Measurements from ENCODE around the gene ATP8A2.

The ATP8A2 gene

GRCh38 chr13:25722893-25723292 lies 351.1 kb downstream of the ATP8A2 start:
- H3K27ac ChIP-seq: no peak overlapping the region
- 0 out of 2 replicates have a peak, but pooled peaks have one; percentile 3 for TF ChIP-seq CTCF (conservative IDR thresholded peaks at IDR 0.05)
- TF ChIP-seq ZFX (IDR thresholded peaks at IDR 0.05): no peak

- no peak for TF ChIP-seq CTCF (conservative IDR thresholded peaks at IDR 0.05)
- TF ChIP-seq ZFX (IDR thresholded peaks at IDR 0.05): no peak
Observed at GRCh38 chr13:25725104-25725503, 353.3 kb downstream of the ATP8A2 start.

GRCh38 chr13:25727250-25727649 lies 355.5 kb downstream of the ATP8A2 start:
- H3K27ac ChIP-seq: peak overlapping the region; percentile 93
- TF ChIP-seq ZFX (IDR thresholded peaks at IDR 0.05): no peak
- TF ChIP-seq CTCF (conservative IDR thresholded peaks at IDR 0.05): no peak

More at GRCh38 chr13:25725104-25725503, 353.3 kb downstream of the ATP8A2 start:
- no peak overlapping the region for H3K27ac ChIP-seq

GRCh38 chr13:25727810-25728209 lies 356.0 kb downstream of the ATP8A2 start:
- peak overlapping the region; percentile 93 for H3K27ac ChIP-seq
- TF ChIP-seq CTCF (conservative IDR thresholded peaks at IDR 0.05) (no peak), ZFX (IDR thresholded peaks at IDR 0.05) (no peak)

- no peak for TF ChIP-seq CTCF (conservative IDR thresholded peaks at IDR 0.05)
- TF ChIP-seq ZFX (IDR thresholded peaks at IDR 0.05): no peak
- peak overlapping the region; percentile 57; the same call in 1 of the 2 replicates for H3K27ac ChIP-seq
Observed at GRCh38 chr13:25729201-25729600, 357.4 kb downstream of the ATP8A2 start.

GRCh38 chr13:25731037-25731436 lies 359.3 kb downstream of the ATP8A2 start:
- TF ChIP-seq ZFX (IDR thresholded peaks at IDR 0.05) (no peak), CTCF (conservative IDR thresholded peaks at IDR 0.05) (no peak)
- H3K27ac ChIP-seq: no peak overlapping the region

GRCh38 chr13:25731536-25731935 lies 359.8 kb downstream of the ATP8A2 start:
- H3K27ac ChIP-seq: no peak overlapping the region
- TF ChIP-seq CTCF (conservative IDR thresholded peaks at IDR 0.05) (no peak), ZFX (IDR thresholded peaks at IDR 0.05) (no peak)
